OCI-LY3 (cell line): Measurements from ENCODE around the gene E2F3.

Experiments used
- H2AFZ ChIP-seq: fragments of 200-600, 300-600 bp; shearing (Covaris generic); 2 replicates; pipeline ENCODE4 v1.6.0; 2014; ENCODE audit warnings: antibody characterized with exemption, low read depth, low read length
- H3K27ac ChIP-seq: fragments of 200-600, 300-600 bp; sonication (generic); 2 replicates; pipeline ENCODE4 v1.5.1; 2014; ENCODE audit warnings: mild to moderate bottlenecking, low read length, moderate library complexity, mixed read lengths
- H3K27me3 ChIP-seq: fragments of 200-600, 300-600 bp; sonication (generic); 2 replicates; pipeline ENCODE4 v1.6.1; 2014; ENCODE audit warnings: low read depth, low read length, mixed read lengths
- H3K36me3 ChIP-seq: fragments of 200-600, 300-600 bp; sonication (generic); replicated peaks from 2 replicates; pipeline ENCODE3; 2014; ENCODE audit warnings: low read depth, low read length, mixed read lengths
- H3K4me1 ChIP-seq: fragments of 300-600, 200-600 bp; sonication (generic); 2 replicates; pipeline ENCODE4 v1.6.1; 2014; ENCODE audit warnings: low read length, mixed read lengths
- H3K4me2 ChIP-seq: fragments of 200-600, 300-600 bp; sonication (generic); 2 replicates; pipeline ENCODE4 v1.6.1; 2014; ENCODE audit warnings: low read length, mixed read lengths
- H3K4me3 ChIP-seq: fragments of 300-600, 200-600 bp; sonication (generic); 2 replicates; pipeline ENCODE4 v1.5.1; 2014; ENCODE audit warnings: antibody characterized with exemption, mild to moderate bottlenecking, low read length, moderate library complexity
- H3K79me2 ChIP-seq: fragments of 300-600, 200-600 bp; shearing (Covaris generic); 2 replicates; pipeline ENCODE4 v1.6.1; 2014; ENCODE audit warnings: mild to moderate bottlenecking, low read length, mixed read lengths
- H3K9ac ChIP-seq: fragments of 300-600, 200-600 bp; shearing (Covaris generic); 2 replicates; pipeline ENCODE4 v1.6.0; 2014; ENCODE audit warnings: mild to moderate bottlenecking, low read length, moderate library complexity
- H3K9me3 ChIP-seq: fragments of 200-600, 300-600 bp; shearing (Covaris generic); 2 replicates; pipeline ENCODE4 v1.6.1; 2014; ENCODE audit warnings: low read length, mixed read lengths; ENCODE audit not compliant: insufficient read depth
- H4K20me1 ChIP-seq: fragments of 200-600, 300-600 bp; sonication (generic); 2 replicates; pipeline ENCODE4 v1.6.1; 2016; ENCODE audit warnings: low read length, mixed read lengths; ENCODE audit not compliant: insufficient read depth
- CTCF ChIP-seq: fragments of 200-600, 300-600 bp; sonication (generic); IDR thresholded peaks from 2 replicates; pipeline ENCODE4 v1.5.1; 2014; ENCODE audit warnings: antibody characterized with exemption, low read length, low read depth
- EZH2phosphoT487 ChIP-seq: fragments of 200-600 bp; shearing (Covaris generic); IDR thresholded peaks from 2 replicates; pipeline ENCODE4 v1.6.1; 2018; ENCODE audit warnings: antibody characterized with exemption, mixed run types, low read depth

Gene E2F3

GRCh38 chr6:20366082-20366830, 35.4 kb upstream of the E2F3 start:
- Histone ChIP-seq H3K4me2 (no peak overlapping the region), H3K27me3 (no peaks in the 10 kb centered on the region), H3K4me3 (no peak overlapping the region), H3K9me3 (no peaks in the 10 kb centered on the region), H3K36me3 (no peaks in the 10 kb centered on the region), H3K4me1 (no peaks in the 10 kb centered on the region), H3K27ac (no peak overlapping the region), H3K79me2 (no peaks in the 10 kb centered on the region), H2AFZ (no peak overlapping the region), H3K9ac (no peak overlapping the region), H4K20me1 (no peaks in the 10 kb centered on the region)
- no peak for TF ChIP-seq EZH2phosphoT487
- no peak for TF ChIP-seq CTCF

- no peaks in the 10 kb centered on the region for H3K27me3 ChIP-seq
- H2AFZ ChIP-seq: no peak overlapping the region
- H3K4me3 ChIP-seq: no peak overlapping the region
- H3K36me3 ChIP-seq: no peaks in the 10 kb centered on the region
- TF ChIP-seq EZH2phosphoT487 (no peak), CTCF (no peak)
- no peaks in the 10 kb centered on the region for H3K4me1 ChIP-seq
- H3K9me3 ChIP-seq: no peaks in the 10 kb centered on the region
- no peak overlapping the region for H3K4me2 ChIP-seq
- H4K20me1 ChIP-seq: no peaks in the 10 kb centered on the region
- no peaks in the 10 kb centered on the region for H3K79me2 ChIP-seq
- no peak overlapping the region for H3K9ac ChIP-seq
- no peak overlapping the region for H3K27ac ChIP-seq
Measured at GRCh38 chr6:20367743-20368485, 33.8 kb upstream of the E2F3 start.

- no peak overlapping the region for H2AFZ ChIP-seq
- H3K4me1 ChIP-seq: no peaks in the 10 kb centered on the region
- no peak overlapping the region for H3K4me3 ChIP-seq
- TF ChIP-seq EZH2phosphoT487: no peak
- TF ChIP-seq CTCF: no peak
- H3K9ac ChIP-seq: no peak overlapping the region
- H4K20me1 ChIP-seq: no peaks in the 10 kb centered on the region
- no peaks in the 10 kb centered on the region for H3K9me3 ChIP-seq
- H3K27ac ChIP-seq: no peak overlapping the region
- H3K4me2 ChIP-seq: no peak overlapping the region
- H3K79me2 ChIP-seq: no peaks in the 10 kb centered on the region
- no peaks in the 10 kb centered on the region for H3K36me3 ChIP-seq
- no peaks in the 10 kb centered on the region for H3K27me3 ChIP-seq
Measured at GRCh38 chr6:20370393-20370792, 31.3 kb upstream of the E2F3 start.

- no peaks in the 10 kb centered on the region for H3K27me3 ChIP-seq
- no peak overlapping the region for H3K4me3 ChIP-seq
- no peak overlapping the region for H3K4me2 ChIP-seq
- H3K36me3 ChIP-seq: no peaks in the 10 kb centered on the region
- H3K4me1 ChIP-seq: no peaks in the 10 kb centered on the region
- no peaks in the 10 kb centered on the region for H3K9me3 ChIP-seq
- H3K27ac ChIP-seq: no peak overlapping the region
- H3K79me2 ChIP-seq: no peaks in the 10 kb centered on the region
- H2AFZ ChIP-seq: no peak overlapping the region
- H3K9ac ChIP-seq: no peak overlapping the region
- no peaks in the 10 kb centered on the region for H4K20me1 ChIP-seq
- TF ChIP-seq EZH2phosphoT487 (no peak), CTCF (no peak)
Measured at GRCh38 chr6:20370801-20371200, 30.9 kb upstream of the E2F3 start.
